Stimulated activated CD4-positive, alpha-beta T cell treated with anti-CD3 and anti-CD28 coated beads, Interleukin-12 subunit alpha, Interleukin-12 subunit beta, amount 100 ng/mL, for 24 hours (primary cell): ENCODE data around the gene FAM181A.

ENCODE experiments used
- DNase-seq, 2 experiments: peaks; one replicate each; pipeline ENCODE4 v3.0.0-alpha.2; 2020; ENCODE audit warnings: low read depth in 2 of 2

The FAM181A gene

GRCh38 chr14:93929048-93929535 lies 1.9 kb downstream of the FAM181A start:
- no peak for DNase-seq

GRCh38 chr14:93929657-93930056 lies 2.5 kb downstream of the FAM181A start:
- DNase-seq = no peak

GRCh38 chr14:93930296-93930988 lies 3.3 kb downstream of the FAM181A start:
- no peak for DNase-seq

GRCh38 chr14:93930989-93931307 lies 3.8 kb downstream of the FAM181A start:
- DNase-seq = no peak

- DNase-seq = no peak
Observed at GRCh38 chr14:93932642-93933041, 5.5 kb downstream of the FAM181A start.

- no peak for DNase-seq
Observed at GRCh38 chr14:93935213-93935612, 8.1 kb downstream of the FAM181A start.

- no peak for DNase-seq
Observed at GRCh38 chr14:93936245-93936644, 9.1 kb downstream of the FAM181A start.

- no peak for DNase-seq
Observed at GRCh38 chr14:93936926-93937325, 9.8 kb downstream of the FAM181A start.

GRCh38 chr14:93937519-93937918 lies 10.4 kb downstream of the FAM181A start:
- DNase-seq = no peak

GRCh38 chr14:93938751-93939303 lies 11.7 kb downstream of the FAM181A start:
- no peak for DNase-seq

GRCh38 chr14:93939304-93940229 lies 12.4 kb downstream of the FAM181A start:
- DNase-seq = peak; percentile 86 to 94

- no peak for DNase-seq
Observed at GRCh38 chr14:93940437-93940836, 13.3 kb downstream of the FAM181A start.

- DNase-seq = no peak
Observed at GRCh38 chr14:93941293-93941910, 14.3 kb downstream of the FAM181A start.

- no peak for DNase-seq
Observed at GRCh38 chr14:93943052-93943451, 15.9 kb downstream of the FAM181A start.

- DNase-seq = no peak
Observed at GRCh38 chr14:93943930-93944329, 16.8 kb downstream of the FAM181A start.

- no peak for DNase-seq
Observed at GRCh38 chr14:93944348-93945069, 17.4 kb downstream of the FAM181A start.

- no peak for DNase-seq
Observed at GRCh38 chr14:93945070-93945399, 17.9 kb downstream of the FAM181A start.

- no peak for DNase-seq
Observed at GRCh38 chr14:93946104-93946503, 19.0 kb downstream of the FAM181A start.

- no peak for DNase-seq
Observed at GRCh38 chr14:93946541-93947090, 19.5 kb downstream of the FAM181A start.

GRCh38 chr14:93947282-93947681 lies 20.1 kb downstream of the FAM181A start:
- DNase-seq = no peak

- DNase-seq = no peak
Observed at GRCh38 chr14:93949511-93950075, 22.4 kb downstream of the FAM181A start.
